ENCODE data around the gene ARRB1.

ARRB1 gene

GRCh38 chr11:75264356-75264755 lies 87.1 kb downstream of the ARRB1 start:
- POLR2A ChIA-PET, result no interaction called here
- TF ChIP-seq KLF10 (tag by site-specific recombination; IDR thresholded peaks at IDR 0.05), result no peak
- TF ChIP-seq HOXA7 (CRISPR knock-in tag; IDR thresholded peaks at IDR 0.05; ENCODE audit: borderline replicate concordance), result no peak
- no peak for TF ChIP-seq ZNF837 (tag by site-specific recombination; IDR thresholded peaks at IDR 0.05)
- TF ChIP-seq CTCF (tag by site-specific recombination; IDR thresholded peaks at IDR 0.05), result no peak
- no peak for TF ChIP-seq ZNF426 (tag by site-specific recombination; IDR thresholded peaks at IDR 0.05)
- TF ChIP-seq ZNF335 (tag by site-specific recombination; conservative IDR thresholded peaks at IDR 0.05), result no peak
- TF ChIP-seq ZBTB21 (tag by site-specific recombination; IDR thresholded peaks at IDR 0.05), result no peak
- no peak for TF ChIP-seq ZNF843 (tag by site-specific recombination; IDR thresholded peaks at IDR 0.05)
- no peak for TF ChIP-seq BCL11B (tag by site-specific recombination; IDR thresholded peaks at IDR 0.05; ENCODE audit: low read depth)
- no peak for TF ChIP-seq ZNF221 (tag by site-specific recombination; IDR thresholded peaks at IDR 0.05; ENCODE audit: borderline replicate concordance)
- no peak overlapping the region for H3K4me3 ChIP-seq (ENCODE audit: low read depth, low read length)
- no peaks in the 10 kb centered on the region for H3K9me3 ChIP-seq (ENCODE audit: control insufficient read depth, insufficient read depth, low read depth, low read length)
- H3K27ac ChIP-seq (ENCODE audit: extremely low read depth, low read depth, low read length), result no peak overlapping the region
- no peaks in the 10 kb centered on the region for H3K36me3 ChIP-seq (ENCODE audit: control insufficient read depth in 2 of 2, insufficient read depth in 1 of 2, low read length in 2 of 2)
- CTCF ChIA-PET, result interaction anchor here (0.6 to 1.6 kb wide), 2 partner anchors 16 to 93 kb away, joined by 3 to 5 read pairs; no protein-coding TSS in a partner anchor
- H3K4me1 ChIP-seq (ENCODE audit: control insufficient read depth, insufficient read depth, low read length), result no peaks in the 10 kb centered on the region

- ChIA-PET POLR2A (no interaction called here), CTCF (interaction anchor here (0.5 to 1.6 kb wide), 3 partner anchors 15 to 336 kb away, joined by 3 to 5 read pairs (median 3); no protein-coding TSS in a partner anchor)
- Histone ChIP-seq H3K36me3 (ENCODE audit: control insufficient read depth in 2 of 2, insufficient read depth in 1 of 2, low read length in 2 of 2) (no peaks in the 10 kb centered on the region), H3K9me3 (ENCODE audit: control insufficient read depth, insufficient read depth, low read depth, low read length) (no peaks in the 10 kb centered on the region), H3K27ac (ENCODE audit: extremely low read depth, low read depth, low read length) (no peak overlapping the region), H3K4me1 (ENCODE audit: control insufficient read depth, insufficient read depth, low read length) (no peaks in the 10 kb centered on the region), H3K4me3 (ENCODE audit: low read depth, low read length) (no peak overlapping the region)
- TF ChIP-seq ZNF391 (tag by site-specific recombination; IDR thresholded peaks at IDR 0.05; ENCODE audit: borderline replicate concordance, low read depth) (no peak), ZBTB8A (tag by site-specific recombination; IDR thresholded peaks at IDR 0.05) (no peak), ZBTB17 (tag by site-specific recombination; IDR thresholded peaks at IDR 0.05) (no peak), ZNF366 (tag by site-specific recombination; conservative IDR thresholded peaks at IDR 0.05) (no peak), ZBTB11 (tag by site-specific recombination; conservative IDR thresholded peaks at IDR 0.05; ENCODE audit: low read depth) (no peak), GLI2 (tag by site-specific recombination; IDR thresholded peaks at IDR 0.05; ENCODE audit: borderline replicate concordance, low read depth) (no peak), ZNF302 (tag by site-specific recombination; IDR thresholded peaks at IDR 0.05; ENCODE audit: low read depth) (no peak), AEBP2 (tag by site-specific recombination; IDR thresholded peaks at IDR 0.05; ENCODE audit: borderline replicate concordance) (no peak), PRDM6 (tag by site-specific recombination; IDR thresholded peaks at IDR 0.05) (no peak), ZBTB21 (tag by site-specific recombination; IDR thresholded peaks at IDR 0.05) (no peak), ZSCAN18 (tag by site-specific recombination; IDR thresholded peaks at IDR 0.05) (no peak), ZNF155 (tag by site-specific recombination; IDR thresholded peaks at IDR 0.05) (no peak), ZNF214 (tag by site-specific recombination; IDR thresholded peaks at IDR 0.05; ENCODE audit: borderline replicate concordance) (no peak), ZBTB6 (tag by site-specific recombination; IDR thresholded peaks at IDR 0.05) (no peak), ZNF138 (tag by site-specific recombination; IDR thresholded peaks at IDR 0.05; ENCODE audit: borderline replicate concordance) (no peak), SP3 (tag by site-specific recombination; IDR thresholded peaks at IDR 0.05) (no peak)
Measured at GRCh38 chr11:75263944-75264349, 87.5 kb downstream of the ARRB1 start.
